DMS53 treated with DMSO at 0.1 percent for 48 hours (cell line): ENCODE data around the gene POU2F2.

Experiments
- DNase-seq: peaks from one replicate; lab custom pipeline; 2025; ENCODE audit not compliant: unreplicated experiment; lab: John Stamatoyannopoulos, UW

The POU2F2 gene

GRCh38 chr19:42155796-42156195, 23.6 kb upstream of the POU2F2 start:
- no peak for DNase-seq

- no peak for DNase-seq
Measured at GRCh38 chr19:42154471-42155323, 22.5 kb upstream of the POU2F2 start.

GRCh38 chr19:42153672-42154433, 21.6 kb upstream of the POU2F2 start:
- DNase-seq, result no peak

- DNase-seq, result no peak
Measured at GRCh38 chr19:42152910-42153671, 20.8 kb upstream of the POU2F2 start.

- DNase-seq, result no peak
Measured at GRCh38 chr19:42151782-42152684, 19.8 kb upstream of the POU2F2 start.

GRCh38 chr19:42150911-42151361, 18.7 kb upstream of the POU2F2 start:
- DNase-seq, result no peak

GRCh38 chr19:42150364-42150763, 18.1 kb upstream of the POU2F2 start:
- no peak for DNase-seq

GRCh38 chr19:42149447-42150202, 17.4 kb upstream of the POU2F2 start:
- no peak for DNase-seq

- no peak for DNase-seq
Measured at GRCh38 chr19:42148266-42148665, 16.0 kb upstream of the POU2F2 start.

GRCh38 chr19:42143341-42144234, 11.3 kb upstream of the POU2F2 start:
- DNase-seq, result no peak

- no peak for DNase-seq
Measured at GRCh38 chr19:42140125-42140754, 8.0 kb upstream of the POU2F2 start.

- no peak for DNase-seq
Measured at GRCh38 chr19:42134535-42135070, 2.4 kb upstream of the POU2F2 start.

GRCh38 chr19:42132851-42133528, 744 bp upstream of the POU2F2 start:
- peak; percentile 66 for DNase-seq

- no peak for DNase-seq
Measured at GRCh38 chr19:42131149-42132029, 857 bp downstream of the POU2F2 start.

- no peak for DNase-seq
Measured at GRCh38 chr19:42130254-42130573, 2.0 kb downstream of the POU2F2 start.

- DNase-seq, result no peak
Measured at GRCh38 chr19:42129399-42130253, 2.6 kb downstream of the POU2F2 start.
